Vagina (tissue), 2 donors: ENCODE data around the gene BRINP1. TPM values are rescaled to one million over a fixed set of nuclear protein-coding genes. Genes with fewer than 3 reads are reported as not detected.

Source experiments
- DNase-seq, 2 donors: peaks; one replicate each; pipeline ENCODE4 v3.0.0-alpha.2; 2017; ENCODE audit errors: extremely low spot score in 2 of 2
- H3K27ac ChIP-seq: fragments of 200-600 bp; sonication (generic); one replicate; pipeline ENCODE4 v1.5.1; 2019
- H3K27me3 ChIP-seq: fragments of 200-600 bp; sonication (generic); one replicate; pipeline ENCODE4 v1.5.1; 2019
- H3K36me3 ChIP-seq, 2 donors: fragments of 200-600 bp; sonication (generic); one replicate each; pipeline ENCODE4 v1.5.1; 2017 to 2019
- H3K4me1 ChIP-seq: fragments of 200-600 bp; sonication (generic); one replicate; pipeline ENCODE4 v1.5.1; 2019
- H3K4me3 ChIP-seq, 2 donors: fragments of 200-600 bp; sonication (generic); 1 replicate in 1 of 2; 2 replicates in 1 of 2; pipeline ENCODE4 v1.5.1; 2016 to 2019
- H3K9me3 ChIP-seq: fragments of 200-600 bp; sonication (generic); one replicate; pipeline ENCODE4 v1.5.1; 2019
- POLR2A ChIP-seq, 2 donors: fragments of 450-650 bp; IDR thresholded peaks; one replicate each; pipeline ENCODE4 v1.6.1; 2017; ENCODE audit warnings: antibody characterized with exemption in 2 of 2, mild to moderate bottlenecking in 2 of 2, moderate library complexity in 2 of 2
- POLR2AphosphoS5 ChIP-seq, 2 donors: sonication (generic); formaldehyde crosslinking; IDR thresholded peaks; one replicate each; pipeline ENCODE4 v1.9.0; 2017; ENCODE audit warnings: antibody characterized with exemption in 2 of 2, mild to moderate bottlenecking in 2 of 2, low read depth in 1 of 2; ENCODE audit not compliant: insufficient read depth in 1 of 2
- intact Hi-C: fragments of 100-400 bp; cut with DNase I; formaldehyde crosslinking; loops from one replicate; pipeline ENCODE4 v1.15.1; 2023
- total RNA-seq: library from RNA; depleted of rRNA; stranded (reverse); fragments of >200 nt; gene quantifications from one replicate; pipeline ENCODE4 v1.2.3, GENCODE V29; 2016
- TF ChIP-seq, protein P1 (sequence below), 3 experiments: fragments of 450-650 bp in 2 of 3; fragments of 200-600 bp in 1 of 3; sonication (generic) in 1 of 3; IDR thresholded peaks; one replicate each; pipeline ENCODE4 v1.5.1; 2017 to 2019; ENCODE audit warnings: antibody characterized with exemption in 3 of 3, mild to moderate bottlenecking in 2 of 3, moderate library complexity in 2 of 3

BRINP1 gene
- total RNA-seq, 1 donor from 2014 or later: 0.49 TPM

- Histone ChIP-seq H3K9me3 (no peaks in the 10 kb centered on the region), H3K27ac (no peak overlapping the region), H3K4me3 (no peak overlapping the region), H3K27me3 (no peaks in the 10 kb centered on the region), H3K36me3 (no peaks in the 10 kb centered on the region), H3K4me1 (no peaks in the 10 kb centered on the region)
- DNase-seq: no peak
- TF ChIP-seq, protein P1, sequence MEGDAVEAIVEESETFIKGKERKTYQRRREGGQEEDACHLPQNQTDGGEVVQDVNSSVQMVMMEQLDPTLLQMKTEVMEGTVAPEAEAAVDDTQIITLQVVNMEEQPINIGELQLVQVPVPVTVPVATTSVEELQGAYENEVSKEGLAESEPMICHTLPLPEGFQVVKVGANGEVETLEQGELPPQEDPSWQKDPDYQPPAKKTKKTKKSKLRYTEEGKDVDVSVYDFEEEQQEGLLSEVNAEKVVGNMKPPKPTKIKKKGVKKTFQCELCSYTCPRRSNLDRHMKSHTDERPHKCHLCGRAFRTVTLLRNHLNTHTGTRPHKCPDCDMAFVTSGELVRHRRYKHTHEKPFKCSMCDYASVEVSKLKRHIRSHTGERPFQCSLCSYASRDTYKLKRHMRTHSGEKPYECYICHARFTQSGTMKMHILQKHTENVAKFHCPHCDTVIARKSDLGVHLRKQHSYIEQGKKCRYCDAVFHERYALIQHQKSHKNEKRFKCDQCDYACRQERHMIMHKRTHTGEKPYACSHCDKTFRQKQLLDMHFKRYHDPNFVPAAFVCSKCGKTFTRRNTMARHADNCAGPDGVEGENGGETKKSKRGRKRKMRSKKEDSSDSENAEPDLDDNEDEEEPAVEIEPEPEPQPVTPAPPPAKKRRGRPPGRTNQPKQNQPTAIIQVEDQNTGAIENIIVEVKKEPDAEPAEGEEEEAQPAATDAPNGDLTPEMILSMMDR (IDR thresholded peaks at IDR 0.05): no peak
- no peak for TF ChIP-seq POLR2AphosphoS5 (IDR thresholded peaks at IDR 0.05; ENCODE audit: insufficient read depth in 1 of 2, low read depth in 1 of 2)
- no peak for TF ChIP-seq POLR2A (IDR thresholded peaks at IDR 0.05)
- intact Hi-C loops: no loop called here
Observed at GRCh38 chr9:119273984-119274665, 95.1 kb downstream of the BRINP1 start.

DNA sequence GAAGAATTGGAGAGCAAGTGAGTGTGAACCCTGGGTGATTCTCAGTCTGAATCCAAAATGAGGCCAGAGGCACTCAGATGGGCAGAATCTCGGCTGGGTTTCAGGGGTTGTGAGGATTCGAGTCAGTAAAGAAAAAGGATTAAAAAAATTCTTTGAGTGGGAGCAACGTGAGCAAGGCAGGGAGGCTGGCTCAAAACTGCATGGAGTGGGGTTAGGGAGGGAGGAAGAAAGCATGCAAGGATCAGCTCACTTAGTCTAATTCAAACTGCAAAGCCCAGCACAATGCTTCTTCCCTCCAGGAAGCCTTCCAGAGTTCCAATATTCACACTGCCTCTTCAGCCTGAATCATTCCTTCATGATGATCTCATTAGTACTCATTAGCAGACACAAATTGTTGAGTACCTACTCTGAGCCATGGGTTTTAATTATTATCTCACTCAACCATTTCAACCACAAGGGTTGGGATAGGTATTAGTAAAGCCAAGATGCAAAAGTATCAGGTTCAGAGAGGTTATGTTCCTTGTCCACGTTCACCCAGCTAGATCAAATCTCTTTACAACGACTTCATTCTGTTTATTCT is 95.8 kb downstream of the BRINP1 start:
- Histone ChIP-seq H3K27ac (no peak overlapping the region), H3K27me3 (no peaks in the 10 kb centered on the region), H3K4me1 (no peaks in the 10 kb centered on the region), H3K4me3 (no peak overlapping the region), H3K36me3 (no peaks in the 10 kb centered on the region), H3K9me3 (no peaks in the 10 kb centered on the region)
- intact Hi-C loops: no loop called here
- DNase-seq: no peak
- TF ChIP-seq POLR2AphosphoS5 (IDR thresholded peaks at IDR 0.05; ENCODE audit: insufficient read depth in 1 of 2, low read depth in 1 of 2) (no peak), POLR2A (IDR thresholded peaks at IDR 0.05) (no peak)
- TF ChIP-seq, protein P1 (IDR thresholded peaks at IDR 0.05): no peak

GRCh38 chr9:119272500-119273211 is 96.6 kb downstream of the BRINP1 start:
- Histone ChIP-seq H3K4me3 (no peak overlapping the region), H3K36me3 (no peaks in the 10 kb centered on the region), H3K27ac (no peak overlapping the region), H3K9me3 (no peaks in the 10 kb centered on the region), H3K27me3 (no peaks in the 10 kb centered on the region), H3K4me1 (no peaks in the 10 kb centered on the region)
- TF ChIP-seq POLR2AphosphoS5 (IDR thresholded peaks at IDR 0.05; ENCODE audit: insufficient read depth in 1 of 2, low read depth in 1 of 2): no peak
- intact Hi-C loops: no loop called here
- no peak for DNase-seq

GRCh38 chr9:119268985-119269384 is 100.2 kb downstream of the BRINP1 start:
- DNase-seq: no peak
- H3K9me3 ChIP-seq: no peaks in the 10 kb centered on the region
- TF ChIP-seq POLR2AphosphoS5 (IDR thresholded peaks at IDR 0.05; ENCODE audit: insufficient read depth in 1 of 2, low read depth in 1 of 2) (no peak), POLR2A (IDR thresholded peaks at IDR 0.05) (no peak)
- TF ChIP-seq, protein P1 (IDR thresholded peaks at IDR 0.05): no peak
- H3K27me3 ChIP-seq: no peaks in the 10 kb centered on the region
- no peaks in the 10 kb centered on the region for H3K36me3 ChIP-seq
- H3K27ac ChIP-seq: no peak overlapping the region
- intact Hi-C loops: no loop called here
- H3K4me1 ChIP-seq: no peaks in the 10 kb centered on the region
- no peak overlapping the region for H3K4me3 ChIP-seq

GRCh38 chr9:119264165-119264564 is 105.1 kb downstream of the BRINP1 start:
- no peak for DNase-seq
- Histone ChIP-seq H3K9me3 (no peaks in the 10 kb centered on the region), H3K27me3 (no peaks in the 10 kb centered on the region), H3K4me1 (no peaks in the 10 kb centered on the region), H3K27ac (no peak overlapping the region), H3K4me3 (no peak overlapping the region), H3K36me3 (no peaks in the 10 kb centered on the region)
- intact Hi-C loops: no loop called here
- TF ChIP-seq, protein P1 (IDR thresholded peaks at IDR 0.05): no peak
- no peak for TF ChIP-seq POLR2A (IDR thresholded peaks at IDR 0.05)
- no peak for TF ChIP-seq POLR2AphosphoS5 (IDR thresholded peaks at IDR 0.05; ENCODE audit: insufficient read depth in 1 of 2, low read depth in 1 of 2)
